Stimulated activated CD4-positive, alpha-beta T cell treated with anti-CD3 and anti-CD28 coated beads, TNF-alpha, amount 100 ng/mL, for 4 hours (primary cell): ENCODE data around the gene SEMA3C.

Experiments used
- DNase-seq, 3 experiments: peaks; one replicate each; pipeline ENCODE4 v3.0.0-alpha.2; 2020; ENCODE audit warnings: low read depth in 3 of 3

SEMA3C gene

GRCh38 chr7:80736371-80737125 is 182.3 kb downstream of the SEMA3C start:
- DNase-seq, result no peak

GRCh38 chr7:80735330-80735729 is 183.5 kb downstream of the SEMA3C start:
- no peak for DNase-seq

DNA sequence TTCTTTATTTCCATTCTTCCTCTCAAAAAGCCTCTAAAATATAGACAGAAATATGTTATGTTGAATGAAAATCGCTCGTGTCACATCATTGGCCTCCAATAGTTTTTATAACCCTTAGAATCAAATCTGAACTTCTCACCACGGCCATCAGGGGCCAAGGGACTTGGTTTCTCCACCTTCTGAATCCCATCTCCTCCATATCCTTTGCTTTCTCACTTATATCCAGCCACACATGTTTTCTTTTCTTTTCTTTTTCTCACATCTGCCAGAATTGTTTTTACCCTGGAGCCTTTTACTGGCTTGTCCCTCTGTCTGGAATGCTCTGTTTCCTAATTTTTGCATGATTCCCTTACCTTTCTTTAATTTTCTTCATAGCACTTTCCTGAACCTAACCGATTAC is 184.8 kb downstream of the SEMA3C start:
- no peak for DNase-seq

GRCh38 chr7:80733333-80733915 is 185.4 kb downstream of the SEMA3C start:
- no peak for DNase-seq

- no peak for DNase-seq
These were observed 186.2 kb downstream of the SEMA3C start for GRCh38 chr7:80732630-80733029.

- DNase-seq, result no peak
These were observed 187.6 kb downstream of the SEMA3C start for GRCh38 chr7:80731281-80731680.

DNA sequence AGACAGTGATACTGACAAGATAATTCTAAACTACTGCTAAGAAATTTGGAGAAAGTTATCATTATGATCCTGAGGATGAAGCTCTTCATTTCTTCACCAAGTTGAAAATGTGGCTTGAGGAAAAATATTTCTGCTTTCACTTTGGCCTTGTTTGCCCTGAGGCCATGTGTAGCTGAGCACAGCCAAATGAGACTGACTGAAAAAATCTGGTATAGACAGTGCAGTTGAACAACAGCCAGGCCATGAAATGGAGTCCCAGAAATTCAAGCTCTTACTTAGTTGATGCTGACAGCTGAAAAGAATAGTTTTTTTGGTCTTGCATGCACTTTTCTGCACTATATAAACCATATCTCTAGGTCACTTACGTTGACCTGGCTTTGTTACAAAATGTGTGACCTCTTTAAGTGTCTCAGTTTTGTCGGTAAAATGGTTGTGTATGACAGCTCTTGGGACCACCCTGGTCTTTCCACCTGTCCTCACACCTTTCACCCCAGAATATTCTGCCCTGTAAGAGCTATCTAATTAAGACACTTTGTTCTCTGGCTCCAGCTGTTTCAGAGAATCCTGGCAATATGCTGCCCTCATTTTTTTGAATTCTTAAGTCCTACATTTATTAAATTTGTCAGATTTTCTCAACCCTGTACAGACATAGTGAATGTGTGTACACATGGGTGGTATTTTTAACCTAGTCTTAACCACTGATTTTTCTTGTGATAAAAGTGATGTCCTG is 189.1 kb downstream of the SEMA3C start:
- no peak for DNase-seq

GRCh38 chr7:80726666-80727065 is 192.2 kb downstream of the SEMA3C start:
- no peak for DNase-seq

DNA sequence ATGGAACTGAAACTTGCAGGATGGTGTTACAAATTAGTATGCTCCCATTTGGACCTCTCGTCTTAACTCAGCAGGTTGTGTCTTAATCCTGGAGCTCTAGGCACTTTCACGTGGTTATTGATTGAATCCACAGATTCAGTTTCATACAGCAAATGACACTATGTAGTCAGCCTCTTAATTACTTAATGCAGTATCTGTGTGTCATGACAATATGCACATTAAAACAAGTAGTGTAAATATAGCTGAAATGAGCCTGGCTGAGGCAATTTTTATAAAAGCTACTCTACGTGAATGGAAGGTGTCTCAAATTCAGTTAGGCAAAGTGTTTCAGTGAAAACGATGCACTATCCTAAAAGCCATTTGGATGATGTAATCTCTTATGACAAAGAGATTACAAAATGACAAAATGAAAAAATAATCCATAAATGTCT is 193.7 kb downstream of the SEMA3C start:
- DNase-seq, result no peak

GRCh38 chr7:80724249-80724871 is 194.5 kb downstream of the SEMA3C start:
- no peak for DNase-seq

GRCh38 chr7:80722616-80723195 is 196.1 kb downstream of the SEMA3C start:
- no peak for DNase-seq

GRCh38 chr7:80721883-80722615 is 196.8 kb downstream of the SEMA3C start:
- DNase-seq, result no peak

DNA sequence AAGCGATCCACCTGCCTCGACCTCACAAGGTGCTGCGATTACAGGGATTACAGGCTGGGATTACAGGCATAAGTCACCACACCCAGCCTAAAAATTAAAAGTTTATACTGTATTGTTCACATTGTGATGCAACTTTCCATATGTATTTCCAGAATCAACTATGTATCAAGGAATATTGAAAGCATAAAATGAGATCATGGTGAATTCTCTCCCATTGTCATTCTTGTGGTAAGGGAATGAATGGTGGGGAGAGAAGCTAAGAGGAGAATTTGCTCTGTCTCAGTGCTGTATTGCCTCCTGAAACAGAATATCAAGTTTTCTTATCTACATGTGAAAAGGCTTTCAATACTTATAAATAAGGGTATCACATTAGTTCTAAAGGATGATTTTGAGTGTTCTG is 198.7 kb downstream of the SEMA3C start:
- no peak for DNase-seq

DNA sequence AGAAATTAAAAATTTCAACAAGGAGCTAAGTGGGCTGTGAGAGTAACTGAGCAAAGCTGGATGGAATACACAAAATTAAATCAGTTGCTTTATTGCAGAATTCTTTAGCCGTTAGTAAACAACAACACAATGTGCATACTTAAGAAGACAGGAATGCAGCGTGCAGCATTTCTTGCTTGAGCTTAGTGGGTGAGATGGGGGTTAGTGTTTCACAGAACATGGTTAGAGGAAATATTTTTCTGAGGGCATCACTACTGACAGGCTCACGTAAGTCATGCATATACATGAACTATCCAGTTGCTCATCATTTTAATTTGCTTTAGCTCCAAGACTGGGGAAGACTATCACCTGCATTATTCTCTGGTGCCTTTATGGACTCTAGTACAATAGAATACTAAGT is 199.6 kb downstream of the SEMA3C start:
- no peak for DNase-seq

DNA sequence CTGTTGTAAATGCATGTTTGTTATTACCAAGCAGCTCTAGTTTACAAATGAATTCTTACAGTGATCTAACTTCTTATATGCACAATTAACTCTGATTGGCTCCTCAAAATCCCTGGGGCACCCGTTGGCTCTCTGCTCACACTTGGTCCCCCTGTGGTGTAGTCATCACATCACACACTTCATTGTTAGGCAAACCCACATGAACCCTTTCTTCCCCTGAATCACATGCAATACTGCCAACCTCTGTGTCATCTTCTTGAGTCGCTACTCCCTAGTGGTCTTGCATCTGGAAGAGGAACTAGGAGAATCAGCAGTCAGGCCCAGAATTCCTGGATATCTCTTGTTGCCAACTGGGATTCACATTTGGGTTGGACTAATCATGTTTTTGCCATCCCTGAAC is 207.3 kb downstream of the SEMA3C start:
- DNase-seq, result no peak

GRCh38 chr7:80708123-80708522 is 210.7 kb downstream of the SEMA3C start:
- DNase-seq, result no peak

- DNase-seq, result no peak
These were observed 211.5 kb downstream of the SEMA3C start for GRCh38 chr7:80707318-80707717.

DNA sequence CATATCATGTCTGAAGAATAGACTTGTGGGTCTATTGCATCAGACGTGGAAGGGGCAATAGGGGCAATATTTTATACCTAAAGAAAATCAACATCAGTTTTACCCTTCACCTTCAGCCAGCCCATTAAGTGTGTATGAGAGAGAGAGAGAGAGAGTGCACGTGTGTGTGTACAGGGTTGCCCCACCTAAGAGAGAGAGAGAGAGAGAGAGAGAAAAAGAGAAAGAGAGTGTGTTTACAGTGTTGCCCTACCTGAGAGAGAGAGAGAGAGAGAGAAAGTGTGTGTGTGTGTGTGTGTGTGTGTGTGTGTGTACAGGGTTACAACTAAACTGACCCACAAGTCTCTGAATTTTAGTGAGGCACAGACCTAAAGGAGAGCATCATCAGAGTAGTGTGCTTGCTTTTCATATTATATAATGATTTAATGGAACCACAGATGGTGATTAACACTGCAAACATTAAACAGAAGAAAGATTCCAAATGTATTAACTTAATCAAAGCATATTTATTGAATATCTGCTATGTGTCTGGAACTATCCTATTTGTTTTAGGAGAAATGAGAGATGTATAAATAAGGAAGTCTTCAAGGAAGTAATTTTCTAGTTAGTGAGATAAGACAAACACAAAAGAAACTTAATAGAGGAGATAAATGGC is 213.6 kb downstream of the SEMA3C start:
- no peak for DNase-seq

DNA sequence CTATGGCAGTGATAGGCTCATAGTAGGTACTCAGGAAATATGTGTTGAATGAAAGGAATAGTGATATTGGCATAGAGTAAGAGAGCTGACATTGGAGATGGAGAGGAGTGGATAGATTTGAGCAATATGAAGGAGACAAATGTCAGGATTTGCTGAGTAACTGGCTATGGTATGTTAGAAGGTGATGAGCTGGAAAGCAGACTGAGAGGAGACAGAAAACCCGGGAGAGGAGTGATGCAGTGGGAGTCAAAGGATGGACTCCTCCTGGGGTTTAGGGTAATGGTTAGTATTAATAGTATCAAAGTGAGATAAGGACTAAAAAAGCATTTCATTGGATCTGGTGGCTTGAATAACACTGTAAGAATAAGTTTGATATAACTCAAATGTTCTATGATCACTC is 215.6 kb downstream of the SEMA3C start:
- no peak for DNase-seq

DNA sequence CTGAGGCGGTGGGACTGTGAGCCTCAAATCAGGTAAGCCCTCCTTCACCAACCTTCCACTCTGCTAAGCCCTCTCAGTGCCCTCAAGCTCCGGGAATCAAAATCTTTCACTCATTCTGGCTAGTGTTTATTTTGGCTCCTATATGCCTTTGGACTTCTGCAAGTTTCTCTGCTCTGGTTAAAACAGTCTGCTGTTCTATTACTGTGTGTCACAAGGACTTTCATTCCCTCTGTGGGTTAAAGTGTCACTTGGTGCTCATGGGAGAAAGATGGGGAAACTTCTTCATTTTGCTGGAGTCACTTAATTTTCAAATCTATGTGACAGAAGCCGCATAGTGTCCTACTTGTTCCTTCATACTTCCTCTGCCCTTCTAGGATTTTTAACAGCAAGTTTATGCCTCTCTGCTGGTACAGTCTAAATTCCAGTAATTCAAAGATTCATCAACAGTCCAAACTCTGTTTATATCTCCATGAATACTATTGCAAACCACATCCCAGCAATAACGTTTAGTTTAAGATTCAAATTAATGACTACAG is 219.1 kb downstream of the SEMA3C start:
- no peak for DNase-seq
